GM13977 (cell line): ENCODE measurements around the gene ZNF469.

Experiments used
- DNase-seq: peaks from one replicate; pipeline ENCODE4 v3.0.0; 2012; ENCODE audit warnings: low spot score
- in situ Hi-C: fragments of 300-500 bp; cut with MboI; formaldehyde crosslinking; loops from one replicate; pipeline ENCODE4 v1.12.0; 2022; ENCODE audit warnings: low sequenced_read_pairs, low pct_unique_long_range_greater_than_20kb, mixed read lengths, inconsistent platforms; ENCODE audit not compliant: unreplicated experiment
- TF ChIP-seq, protein P1 (sequence below): IDR thresholded peaks from 2 replicates; pipeline ENCODE4 v1.5.1; 2012; ENCODE audit warnings: mild to moderate bottlenecking, control low read depth; ENCODE audit not compliant: insufficient read depth; ENCODE audit errors: extremely low read depth, missing control alignments

Gene ZNF469

DNA sequence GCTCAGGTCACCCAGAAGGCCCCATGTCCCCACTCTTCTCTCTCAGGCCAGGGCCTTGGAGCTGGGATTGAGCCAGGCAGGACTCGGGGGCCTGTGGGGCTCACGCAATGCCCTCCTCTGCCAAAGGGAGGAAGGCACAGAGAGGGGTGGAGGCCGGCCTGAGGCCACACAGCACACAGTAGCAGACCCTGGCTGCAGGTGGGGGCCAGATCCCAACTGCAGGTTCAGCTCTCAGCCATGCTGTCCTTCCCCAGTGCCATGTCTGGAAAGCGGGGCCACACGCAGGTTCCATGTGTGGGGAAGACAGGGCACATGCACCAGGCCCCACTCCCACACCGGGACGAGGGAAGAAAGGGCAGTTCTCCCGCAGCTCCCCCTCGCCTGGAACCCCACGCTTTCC is 37.0 kb downstream of the ZNF469 start:
- TF ChIP-seq, protein P1, sequence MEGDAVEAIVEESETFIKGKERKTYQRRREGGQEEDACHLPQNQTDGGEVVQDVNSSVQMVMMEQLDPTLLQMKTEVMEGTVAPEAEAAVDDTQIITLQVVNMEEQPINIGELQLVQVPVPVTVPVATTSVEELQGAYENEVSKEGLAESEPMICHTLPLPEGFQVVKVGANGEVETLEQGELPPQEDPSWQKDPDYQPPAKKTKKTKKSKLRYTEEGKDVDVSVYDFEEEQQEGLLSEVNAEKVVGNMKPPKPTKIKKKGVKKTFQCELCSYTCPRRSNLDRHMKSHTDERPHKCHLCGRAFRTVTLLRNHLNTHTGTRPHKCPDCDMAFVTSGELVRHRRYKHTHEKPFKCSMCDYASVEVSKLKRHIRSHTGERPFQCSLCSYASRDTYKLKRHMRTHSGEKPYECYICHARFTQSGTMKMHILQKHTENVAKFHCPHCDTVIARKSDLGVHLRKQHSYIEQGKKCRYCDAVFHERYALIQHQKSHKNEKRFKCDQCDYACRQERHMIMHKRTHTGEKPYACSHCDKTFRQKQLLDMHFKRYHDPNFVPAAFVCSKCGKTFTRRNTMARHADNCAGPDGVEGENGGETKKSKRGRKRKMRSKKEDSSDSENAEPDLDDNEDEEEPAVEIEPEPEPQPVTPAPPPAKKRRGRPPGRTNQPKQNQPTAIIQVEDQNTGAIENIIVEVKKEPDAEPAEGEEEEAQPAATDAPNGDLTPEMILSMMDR = no peak
- DNase-seq = no peak
- in situ Hi-C loops = no loop called here

DNA sequence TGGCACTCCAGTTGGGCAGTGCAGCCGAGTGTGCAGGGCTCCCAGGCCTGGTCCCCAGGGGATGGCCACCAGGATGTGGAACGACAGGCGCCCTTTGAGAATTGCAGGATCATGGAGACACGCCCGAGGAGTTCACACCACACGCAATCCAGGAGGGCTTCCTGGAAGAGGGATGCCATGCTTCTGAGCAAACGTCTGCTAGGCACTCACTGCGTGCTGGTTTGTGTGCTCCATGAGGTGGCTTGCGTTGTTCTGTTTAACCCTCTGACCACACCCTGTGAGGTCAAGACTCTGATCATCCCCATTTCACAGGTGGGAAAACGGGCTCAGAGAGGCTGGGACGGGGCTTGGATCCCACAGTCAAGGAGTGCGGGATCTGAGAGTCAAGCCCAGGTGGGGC is 37.7 kb downstream of the ZNF469 start:
- no peak for DNase-seq
- TF ChIP-seq, protein P1 = no peak
- in situ Hi-C loops = no loop called here

DNA sequence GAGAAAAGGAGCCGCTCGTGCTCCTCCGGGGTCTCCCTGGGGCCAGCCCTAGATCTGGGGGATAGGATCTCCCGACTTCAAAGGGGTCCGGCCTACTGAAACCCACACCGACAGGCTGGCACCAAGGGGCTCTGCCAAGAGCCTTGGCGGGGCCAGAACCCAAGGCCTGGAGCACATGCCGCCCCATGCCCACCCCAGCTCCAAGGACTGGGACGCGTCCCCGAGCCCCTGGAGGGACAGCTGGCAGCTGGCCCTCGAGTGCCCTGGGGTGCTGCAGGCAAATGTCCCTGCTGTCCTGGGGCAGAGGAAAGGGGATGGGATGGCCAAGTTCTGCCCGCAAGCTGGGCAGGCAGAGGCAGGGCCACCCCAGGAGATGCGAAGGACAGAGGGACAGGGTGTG is 38.5 kb downstream of the ZNF469 start:
- in situ Hi-C loops = no loop called here
- TF ChIP-seq, protein P1 = no peak
- no peak for DNase-seq

- in situ Hi-C loops = no loop called here
- TF ChIP-seq, protein P1 = no peak
- DNase-seq = no peak
Measured at GRCh38 chr16:88421871-88422433, 39.2 kb downstream of the ZNF469 start.

DNA sequence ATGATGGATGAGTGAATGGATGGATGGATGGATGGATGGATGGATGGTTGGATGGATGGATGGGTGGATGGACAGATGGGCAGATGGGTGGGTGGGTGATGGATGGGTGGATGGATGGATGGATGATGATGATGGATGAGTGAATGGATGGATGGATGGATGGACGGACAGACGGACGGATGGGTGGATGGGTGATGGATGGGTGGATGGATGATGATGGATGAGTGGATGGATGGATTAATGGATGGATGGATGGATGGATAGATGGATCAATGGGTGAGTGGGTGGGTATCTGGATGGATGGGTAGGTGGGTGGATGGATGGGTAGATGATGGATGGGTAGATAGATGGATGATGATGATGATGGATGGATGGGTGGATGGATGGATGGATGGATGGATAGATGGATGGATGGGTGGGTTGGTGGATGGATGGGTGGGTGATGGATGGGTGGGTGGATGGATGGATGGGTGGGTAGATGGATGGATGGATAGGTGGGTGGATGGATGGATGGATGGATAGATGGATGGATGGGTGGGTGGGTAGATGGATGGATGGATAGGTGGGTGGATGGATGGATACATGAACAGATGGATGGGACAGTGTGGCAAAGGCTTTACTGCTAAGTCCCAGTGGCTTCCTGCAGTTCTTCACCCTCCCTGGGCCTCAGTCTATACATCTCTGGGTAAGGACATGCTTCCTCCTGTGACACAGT is 40.1 kb downstream of the ZNF469 start:
- in situ Hi-C loops = no loop called here
- TF ChIP-seq, protein P1 = no peak

GRCh38 chr16:88423448-88423850 is 40.7 kb downstream of the ZNF469 start:
- TF ChIP-seq, protein P1 = no peak
- in situ Hi-C loops = no loop called here
- no peak for DNase-seq

More for the DNA sequence above, 40.1 kb downstream of the ZNF469 start:
- no peak for DNase-seq
